GM21619 (cell line): Measurements from ENCODE around the gene C1orf87.

Experiments used
- ATAC-seq: cut with Tn5 transposase; IDR thresholded peaks from one replicate; pipeline ENCODE4 v1.9.1; 2021; ENCODE audit not compliant: unreplicated experiment

C1orf87 gene

GRCh38 chr1:59948990-59949389 lies 124.6 kb downstream of the C1orf87 start:
- ATAC-seq, result no peak

- peak; percentile 90 for ATAC-seq
These were observed 126.3 kb downstream of the C1orf87 start for GRCh38 chr1:59947047-59947938.

- no peak for ATAC-seq
These were observed 127.8 kb downstream of the C1orf87 start for GRCh38 chr1:59945790-59946189.
